GM19025 (cell line): Measurements from ENCODE around the gene PSD4.

Experiments used
- ATAC-seq: cut with Tn5 transposase; IDR thresholded peaks from one replicate; pipeline ENCODE4 v1.9.1; 2021; ENCODE audit warnings: mild to moderate bottlenecking, low read depth, moderate library complexity; ENCODE audit not compliant: unreplicated experiment

The PSD4 gene

GRCh38 chr2:113257516-113258264 is 83.9 kb downstream of the PSD4 start:
- ATAC-seq: no peak

GRCh38 chr2:113258471-113259147 is 84.8 kb downstream of the PSD4 start:
- no peak for ATAC-seq
